HCT116 (cell line): ENCODE results near the gene OPCML. TPM values are rescaled to one million over a fixed set of nuclear protein-coding genes. Genes with fewer than 3 reads are reported as not detected.

Experiments used
- ATAC-seq: fragments of 200-7000 bp; cut with Tn5 transposase; 2 replicates; pipeline ENCODE4 v1.9.1; 2020; ENCODE audit warnings: mild to moderate bottlenecking, moderate library complexity
- BruUV-seq: library from RNA; stranded (reverse); fragments of 400-500 nt; replicated peaks from 2 replicates; lab custom pipeline; 2021; lab: Mats Ljungman, UMichigan
- CTCF ChIA-PET: fragments of 300-600 bp; sonication (Branson Sonifier 250); formaldehyde crosslinking; loops from one replicate; lab custom pipeline; 2021; ENCODE audit warnings: antibody characterized with exemption; lab: Charles Lee
- POLR2A ChIA-PET: fragments of 300-600, 350-600 bp; sonication (Branson Sonifier 250); formaldehyde crosslinking; loops from one replicate; lab custom pipeline; 2021; ENCODE audit warnings: antibody characterized with exemption; lab: Charles Lee
- RAD21 ChIA-PET, 2 experiments: fragments of 300-600 bp; sonication (Branson Sonifier 250); formaldehyde crosslinking; loops; one replicate each; lab custom pipeline; 2023; ENCODE audit warnings: low total read pairs in 2 of 2; ENCODE audit not compliant: uncharacterized antibody in 2 of 2, unreplicated experiment in 2 of 2, low non-redundant PET in 1 of 2; lab: Charles Lee
- DNase-seq: peaks from one replicate; pipeline ENCODE4 v3.0.0-alpha.2; 2010; ENCODE audit warnings: low read depth, low spot score
- H2AFZ ChIP-seq: fragments of 200-600 bp; shearing (Covaris generic), sonication (generic); 2 replicates; pipeline ENCODE4 v1.6.1; 2017; ENCODE audit warnings: low read depth, mixed run types, mixed read lengths, antibody characterized with exemption, low read length; ENCODE audit not compliant: poor library complexity, severe bottlenecking
- H3K27ac ChIP-seq: 2 replicates; pipeline ENCODE4 v1.5.1; 2012; ENCODE audit warnings: low read depth, low read length
- H3K27me3 ChIP-seq: fragments of 200-600 bp; sonication (generic); 2 replicates; pipeline ENCODE4 v1.6.1; 2016; ENCODE audit warnings: mixed run types, low read length, mixed read lengths; ENCODE audit not compliant: insufficient read depth
- H3K36me3 ChIP-seq, 2 experiments: fragments of 200-500 bp in 1 of 2; fragments of 200-600 bp in 1 of 2; sonication (Bioruptor generic) in 1 of 2; sonication (generic) in 1 of 2; 2 replicates each; pipeline versions ENCODE4 v1.5.1 to v1.6.1; 2014 to 2016; ENCODE audit warnings: low read length in 2 of 2, inconsistent platforms in 1 of 2, mixed read lengths in 1 of 2, mixed run types in 1 of 2; ENCODE audit not compliant: insufficient read depth in 2 of 2, control insufficient read depth in 1 of 2
- H3K4me1 ChIP-seq, 2 experiments: fragments of 200-600 bp in 1 of 2; sonication (generic) in 1 of 2; 2 replicates each; pipeline versions ENCODE4 v1.5.1 to v1.6.1; 2012 to 2017; ENCODE audit warnings: low read length in 2 of 2, inconsistent platforms in 1 of 2, mild to moderate bottlenecking in 1 of 2, mixed read lengths in 1 of 2, mixed run types in 1 of 2, moderate library complexity in 1 of 2; ENCODE audit not compliant: insufficient read depth in 2 of 2, control insufficient read depth in 1 of 2
- H3K4me2 ChIP-seq: fragments of 200-600 bp; sonication (generic); 2 replicates; pipeline ENCODE4 v1.6.1; 2017; ENCODE audit warnings: mixed run types, low read length, mixed read lengths
- H3K4me3 ChIP-seq, 2 experiments: fragments of 200-600 bp in 1 of 2; sonication (generic) in 1 of 2; replicated peaks in 1 of 2; 2 replicates each; pipeline ENCODE4 v1.5.1; 2011 to 2016; ENCODE audit warnings: low read length in 2 of 2, control low read depth in 1 of 2, low read depth in 1 of 2, mild to moderate bottlenecking in 1 of 2, mixed read lengths in 1 of 2, mixed run types in 1 of 2
- H3K79me2 ChIP-seq: fragments of 200-600 bp; sonication (generic); 2 replicates; pipeline ENCODE4 v1.6.1; 2017; ENCODE audit warnings: mild to moderate bottlenecking, mixed run types, low read length, moderate library complexity, mixed read lengths; ENCODE audit not compliant: insufficient read depth
- H3K9ac ChIP-seq: fragments of 200-600 bp; sonication (generic); 2 replicates; pipeline ENCODE4 v1.6.1; 2016; ENCODE audit warnings: low read length, mixed read lengths
- H3K9me2 ChIP-seq: fragments of 200-600 bp; sonication (generic), shearing (Covaris generic); 2 replicates; pipeline ENCODE4 v1.6.1; 2017; ENCODE audit warnings: mixed run types, mild to moderate bottlenecking, moderate library complexity; ENCODE audit not compliant: insufficient read depth
- H3K9me3 ChIP-seq, 2 experiments: fragments of 200-500 bp in 1 of 2; fragments of 200-600 bp in 1 of 2; sonication (Bioruptor generic) in 1 of 2; sonication (generic) in 1 of 2; 2 replicates each; pipeline ENCODE4 v1.6.1; 2014 to 2017; ENCODE audit warnings: low read length in 2 of 2, mixed read lengths in 2 of 2, inconsistent platforms in 1 of 2, low read depth in 1 of 2, mild to moderate bottlenecking in 1 of 2, mixed run types in 1 of 2, moderate library complexity in 1 of 2; ENCODE audit not compliant: control insufficient read depth in 1 of 2, insufficient read depth in 1 of 2
- H4K20me1 ChIP-seq: fragments of 200-600 bp; sonication (generic), shearing (Covaris generic); 2 replicates; pipeline ENCODE4 v1.6.1; 2017; ENCODE audit warnings: mixed run types, mild to moderate bottlenecking, moderate library complexity; ENCODE audit not compliant: insufficient read depth
- CBX3 ChIP-seq: IDR thresholded peaks from 2 replicates; pipeline ENCODE4 v1.6.1; 2012; ENCODE audit warnings: low read depth
- CEBPB ChIP-seq: IDR thresholded peaks from 2 replicates; pipeline ENCODE4 v1.6.1; 2012; ENCODE audit warnings: low read depth
- CTCF ChIP-seq, 3 experiments: fragments of 200-600 bp in 1 of 3; sonication (generic) in 1 of 3; IDR thresholded peaks in 2 of 3; conservative IDR thresholded peaks in 1 of 3; 2 replicates each; pipeline ENCODE4 v1.5.1; 2012 to 2017; ENCODE audit warnings: low read depth in 2 of 3, low read length in 2 of 3, antibody characterized with exemption in 1 of 3, borderline replicate concordance in 1 of 3, control low read depth in 1 of 3, mild to moderate bottlenecking in 1 of 3, mixed read lengths in 1 of 3, mixed run types in 1 of 3, moderate library complexity in 1 of 3; ENCODE audit not compliant: insufficient read depth in 1 of 3
- EGR1 ChIP-seq: IDR thresholded peaks from 2 replicates; pipeline ENCODE4 v1.6.1; 2012; ENCODE audit warnings: low read depth
- ELF1 ChIP-seq: IDR thresholded peaks from 2 replicates; pipeline ENCODE4 v1.6.1; 2012; ENCODE audit warnings: low read depth, borderline replicate concordance
- EZH2 ChIP-seq: fragments of 200-600 bp; sonication (generic); IDR thresholded peaks from 2 replicates; pipeline ENCODE4 v1.6.1; 2017; ENCODE audit warnings: antibody characterized with exemption, mixed run types
- EZH2phosphoT487 ChIP-seq: fragments of 200-600 bp; IDR thresholded peaks from 2 replicates; pipeline ENCODE4 v1.6.1; 2018; ENCODE audit warnings: antibody characterized with exemption, borderline replicate concordance
- FOSL1 ChIP-seq: IDR thresholded peaks from 2 replicates; pipeline ENCODE4 v1.6.1; 2012; ENCODE audit warnings: low read depth
- JUND ChIP-seq: IDR thresholded peaks from 2 replicates; pipeline ENCODE4 v1.6.1; 2012
- POLR2A ChIP-seq: IDR thresholded peaks from 2 replicates; pipeline ENCODE4 v1.7.0; 2011; ENCODE audit warnings: borderline replicate concordance; ENCODE audit not compliant: insufficient read depth, insufficient read length; ENCODE audit errors: extremely low read depth
- RAD21 ChIP-seq: IDR thresholded peaks from 2 replicates; pipeline ENCODE4 v1.6.1; 2012; ENCODE audit warnings: low read depth, mild to moderate bottlenecking
- REST ChIP-seq: IDR thresholded peaks from 2 replicates; pipeline ENCODE4 v1.6.1; 2012; ENCODE audit warnings: low read depth
- SIN3A ChIP-seq: IDR thresholded peaks from 2 replicates; pipeline ENCODE4 v1.6.1; 2012; ENCODE audit warnings: low read depth
- SP1 ChIP-seq: IDR thresholded peaks from 2 replicates; pipeline ENCODE4 v1.6.1; 2012; ENCODE audit warnings: low read depth
- SRF ChIP-seq: IDR thresholded peaks from 2 replicates; pipeline ENCODE4 v1.6.1; 2012; ENCODE audit warnings: low read depth
- TCF7L2 ChIP-seq: IDR thresholded peaks from 2 replicates; pipeline ENCODE4 v1.7.0; 2011; ENCODE audit warnings: borderline replicate concordance, inconsistent platforms; ENCODE audit not compliant: insufficient read depth, insufficient read length; ENCODE audit errors: extremely low read depth
- YY1 ChIP-seq: IDR thresholded peaks from 2 replicates; pipeline ENCODE4 v1.6.1; 2011; ENCODE audit warnings: low read length, low read depth, moderate library complexity, mild to moderate bottlenecking; ENCODE audit not compliant: insufficient replicate concordance; ENCODE audit errors: extremely low read depth
- ZFX ChIP-seq: fragments of 450-650 bp; IDR thresholded peaks from 2 replicates; pipeline ENCODE4 v1.6.1; 2017
- ZNF274 ChIP-seq: fragments of 200-500 bp; sonication (Bioruptor generic); IDR thresholded peaks from 2 replicates; pipeline ENCODE4 v1.6.1; 2014; ENCODE audit warnings: mild to moderate bottlenecking, low read depth, low read length, inconsistent platforms
- intact Hi-C: fragments of 100-400 bp; cut with micrococcal nuclease; formaldehyde crosslinking; loops from 2 replicates; pipeline ENCODE4 v1.10.0; 2022
- total RNA-seq: library from RNA; stranded (reverse); gene quantifications from one replicate; pipeline ENCODE4 v1.2.1, GENCODE V29; 2021; ENCODE audit not compliant: unreplicated experiment
- TF ChIP-seq, protein P1 (sequence below): IDR thresholded peaks from 2 replicates; pipeline ENCODE4 v1.6.1; 2012
- TF ChIP-seq, protein P2 (sequence below): IDR thresholded peaks from 2 replicates; pipeline ENCODE4 v1.6.1; 2012

OPCML gene
- total RNA-seq, 1 experiment from 2014 or later: not detected

DNA sequence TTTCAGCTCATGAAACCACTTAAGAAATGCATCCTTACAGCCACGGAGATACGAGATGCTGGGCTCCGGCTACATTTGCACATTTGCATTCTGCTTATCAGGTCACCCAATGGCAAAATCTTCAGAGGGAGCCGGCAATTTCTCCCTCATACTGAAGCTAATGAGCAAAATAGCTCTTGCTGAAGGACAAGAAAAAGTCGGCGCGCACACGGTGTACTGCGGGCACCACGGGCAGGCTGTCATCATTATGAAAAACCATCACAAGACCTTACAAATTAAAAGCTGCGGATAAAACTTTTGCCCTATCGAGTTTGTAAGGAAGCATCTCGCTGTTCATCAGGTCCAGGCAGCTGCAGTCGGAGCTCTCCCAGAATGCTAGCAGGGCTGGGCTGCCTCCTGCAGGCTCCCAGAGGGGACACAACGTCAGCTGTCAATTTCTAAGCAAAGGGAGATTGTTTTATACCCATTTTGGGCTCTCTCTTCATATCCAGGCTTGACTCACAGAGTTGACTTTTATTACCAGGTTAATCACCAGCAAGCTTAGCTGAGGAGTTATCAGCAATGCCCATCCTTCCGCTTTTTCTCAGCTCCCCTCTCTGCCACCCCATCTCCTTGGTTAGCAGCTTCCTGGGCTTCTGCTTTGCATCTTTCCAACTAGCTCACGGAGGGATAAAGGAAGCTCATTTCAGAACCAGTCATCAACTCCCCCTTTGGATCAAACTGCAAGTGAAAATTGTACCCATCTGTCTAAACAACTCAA is 375.1 kb downstream of the OPCML start (continued):
- TF ChIP-seq CBX3 (no peak), EZH2phosphoT487 (no peak), EZH2 (no peak), ZFX (no peak)
- TF ChIP-seq, all 23 proteins: peak for 0

- H2AFZ ChIP-seq: no peak overlapping the region
- ATAC-seq (no peak), DNase-seq (no peak)
- H3K27ac ChIP-seq: no peak overlapping the region
- intact Hi-C loops: no loop called here
- H3K9ac ChIP-seq: no peak overlapping the region
- H3K9me3 ChIP-seq: peaks cover 0 to 4% of the 10 kb centered on the region in 2 experiments; a peak in 2 of 4 replicates
- no peaks in the 10 kb centered on the region for H3K79me2 ChIP-seq
- TF ChIP-seq EZH2phosphoT487 (no peak), REST (no peak), CBX3 (no peak), JUND (no peak), POLR2A (no peak), RAD21 (no peak), CEBPB (no peak), ELF1 (no peak), SRF (no peak), EGR1 (no peak), TCF7L2 (no peak), SIN3A (no peak), FOSL1 (no peak), YY1 (no peak), SP1 (no peak), CTCF (IDR thresholded peaks at IDR 0.05 in 2 of 3, conservative IDR thresholded peaks at IDR 0.05 in 1 of 3; ENCODE audit: borderline replicate concordance in 1 of 3, insufficient read depth in 1 of 3, low read depth in 2 of 3, low read length in 2 of 3) (no peak), ZFX (no peak), ZNF274 (no peak)
- TF ChIP-seq, protein P1, sequence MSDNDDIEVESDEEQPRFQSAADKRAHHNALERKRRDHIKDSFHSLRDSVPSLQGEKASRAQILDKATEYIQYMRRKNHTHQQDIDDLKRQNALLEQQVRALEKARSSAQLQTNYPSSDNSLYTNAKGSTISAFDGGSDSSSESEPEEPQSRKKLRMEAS: no peak
- TF ChIP-seq, protein P2, sequence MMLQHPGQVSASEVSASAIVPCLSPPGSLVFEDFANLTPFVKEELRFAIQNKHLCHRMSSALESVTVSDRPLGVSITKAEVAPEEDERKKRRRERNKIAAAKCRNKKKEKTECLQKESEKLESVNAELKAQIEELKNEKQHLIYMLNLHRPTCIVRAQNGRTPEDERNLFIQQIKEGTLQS: no peak
- no peaks in the 10 kb centered on the region for H3K27me3 ChIP-seq
- no peaks in the 10 kb centered on the region for H3K36me3 ChIP-seq
- no TSS peak for BruUV-seq
- no peaks in the 10 kb centered on the region for H3K9me2 ChIP-seq
- H3K4me2 ChIP-seq: no peak overlapping the region
- H3K4me3 ChIP-seq: no peak overlapping the region
- ChIA-PET POLR2A (no interaction called here), RAD21 (no interaction called here), CTCF (no interaction called here)
- H3K4me1 ChIP-seq: no peaks in the 10 kb centered on the region
- no peaks in the 10 kb centered on the region for H4K20me1 ChIP-seq
These were observed 377.5 kb downstream of the OPCML start for GRCh38 chr11:133154781-133155180.
